Neuronal stem cell (in vitro differentiated cells): Measurements from ENCODE around the gene ADAD2.
A peak's percentile ranks its signal among the peaks of the same experiment; 100 is the strongest.

Source experiments
- DNase-seq: peaks from one replicate; pipeline ENCODE4 v3.0.0-alpha.2; 2013; ENCODE audit warnings: low spot score
- H2AFZ ChIP-seq: one replicate; pipeline ENCODE4 v1.6.1; 2013; ENCODE audit warnings: mild to moderate bottlenecking, low read length, inconsistent platforms
- H2AK5ac ChIP-seq: 2 replicates; pipeline ENCODE4 v1.6.1; 2013; ENCODE audit warnings: low read depth, mild to moderate bottlenecking, inconsistent platforms, low read length, moderate library complexity, mixed read lengths
- H2BK120ac ChIP-seq: 2 replicates; pipeline ENCODE4 v1.6.1; 2013; ENCODE audit warnings: low read depth, mild to moderate bottlenecking, inconsistent platforms, low read length, moderate library complexity, mixed read lengths
- H2BK12ac ChIP-seq: one replicate; pipeline ENCODE4 v1.6.1; 2013; ENCODE audit warnings: low read length, inconsistent platforms
- H2BK15ac ChIP-seq: 2 replicates; pipeline ENCODE4 v1.6.1; 2013; ENCODE audit warnings: mild to moderate bottlenecking, low read length, inconsistent platforms, mixed read lengths
- H2BK5ac ChIP-seq: one replicate; pipeline ENCODE4 v1.6.1; 2013; ENCODE audit warnings: inconsistent platforms, mild to moderate bottlenecking, low read length, moderate library complexity
- H3K14ac ChIP-seq: one replicate; pipeline ENCODE4 v1.6.1; 2013; ENCODE audit warnings: low read length, inconsistent platforms
- H3K18ac ChIP-seq: 2 replicates; pipeline ENCODE4 v1.6.1; 2013; ENCODE audit warnings: low read length, inconsistent platforms
- H3K23ac ChIP-seq: 2 replicates; pipeline ENCODE4 v1.6.1; 2013; ENCODE audit warnings: low read depth, mild to moderate bottlenecking, mixed read lengths, low read length, inconsistent platforms; ENCODE audit not compliant: poor library complexity
- H3K27ac ChIP-seq: replicated peaks from 3 replicates; pipeline ENCODE4 v1.5.1; 2013; ENCODE audit warnings: low read length, inconsistent platforms
- H3K27me3 ChIP-seq, 3 experiments: 2 replicates each; pipeline ENCODE4 v1.6.1; 2013; ENCODE audit warnings: low read length in 3 of 3, mild to moderate bottlenecking in 2 of 3, inconsistent platforms in 1 of 3, low read depth in 1 of 3, mixed read lengths in 1 of 3, moderate library complexity in 1 of 3; ENCODE audit not compliant: control insufficient read depth in 3 of 3, insufficient read depth in 3 of 3
- H3K36me3 ChIP-seq, 2 donors: replicated peaks in 1 of 2; 2 replicates each; pipeline ENCODE4 v1.6.1; 2013; ENCODE audit warnings: low read length in 2 of 2; ENCODE audit not compliant: control insufficient read depth in 2 of 2, insufficient read depth in 2 of 2
- H3K4ac ChIP-seq: 2 replicates; pipeline ENCODE4 v1.6.1; 2013; ENCODE audit warnings: inconsistent platforms, mild to moderate bottlenecking, low read length, moderate library complexity
- H3K4me1 ChIP-seq, 2 donors: 1 replicate in 1 of 2; 2 replicates in 1 of 2; pipeline ENCODE4 v1.6.1; 2013; ENCODE audit warnings: low read length in 2 of 2, low read depth in 1 of 2; ENCODE audit not compliant: control insufficient read depth in 2 of 2, insufficient read depth in 1 of 2
- H3K4me2 ChIP-seq: one replicate; pipeline ENCODE4 v1.6.1; 2013; ENCODE audit warnings: mild to moderate bottlenecking, low read length, inconsistent platforms; ENCODE audit not compliant: insufficient read depth, poor library complexity, severe bottlenecking
- H3K4me3 ChIP-seq, 2 donors: 2 replicates each; pipeline ENCODE4 v1.5.1; 2013; ENCODE audit warnings: low read length in 2 of 2, mild to moderate bottlenecking in 2 of 2, inconsistent platforms in 1 of 2, moderate library complexity in 1 of 2
- H3K79me1 ChIP-seq: one replicate; pipeline ENCODE4 v1.6.1; 2013; ENCODE audit warnings: low read depth, mild to moderate bottlenecking, inconsistent platforms, low read length, moderate library complexity
- H3K9ac ChIP-seq: one replicate; pipeline ENCODE4 v1.6.1; 2013; ENCODE audit warnings: mild to moderate bottlenecking, low read depth, low read length, inconsistent platforms; ENCODE audit not compliant: poor library complexity
- H3K9me3 ChIP-seq, 2 donors: replicated peaks in 1 of 2; 2 replicates each; pipeline versions ENCODE3 to v1.6.1; 2013; ENCODE audit warnings: low read length in 2 of 2, mild to moderate bottlenecking in 2 of 2, inconsistent platforms in 1 of 2, low read depth in 1 of 2, mixed read lengths in 1 of 2, moderate library complexity in 1 of 2; ENCODE audit not compliant: control insufficient read depth in 2 of 2, insufficient read depth in 1 of 2
- H4K8ac ChIP-seq: one replicate; pipeline ENCODE4 v1.6.1; 2013; ENCODE audit warnings: low read depth, mild to moderate bottlenecking, inconsistent platforms, low read length, moderate library complexity
- H4K91ac ChIP-seq: one replicate; pipeline ENCODE4 v1.6.1; 2013; ENCODE audit warnings: low read length, low read depth, mild to moderate bottlenecking, inconsistent platforms; ENCODE audit not compliant: poor library complexity
- WGBS, 2 donors: extraction: QIAGEN DNeasy Blood & Tissue Kit; methylation state at CpG; one replicate each; pipeline ENCODE4 v1.1.7; 2013; ENCODE audit warnings: missing lambda C conversion rate in 2 of 2, mixed read lengths in 1 of 2; ENCODE audit not compliant: insufficient read length in 2 of 2, insufficient replicate concordance in 1 of 2; ENCODE audit errors: extremely low coverage in 2 of 2; 5-methylcytosine and 5-hydroxymethylcytosine counted together

Gene ADAD2

GRCh38 chr16:84182680-84183571 is 8.0 kb upstream of the ADAD2 start:
- no CpG with 5 or more reads among the region's 26 CpGs for WGBS, 2 donors
- no peaks in the 10 kb centered on the region for H3K27me3 ChIP-seq

GRCh38 chr16:84183572-84183875 is 7.4 kb upstream of the ADAD2 start:
- no peak overlapping the region for H3K18ac ChIP-seq
- H3K27me3 ChIP-seq, result no peaks in the 10 kb centered on the region
- H2BK120ac ChIP-seq, result no peak overlapping the region
- H3K27ac ChIP-seq, result no peak overlapping the region
- H2AK5ac ChIP-seq, result no peak overlapping the region
- no peak overlapping the region for H3K4me2 ChIP-seq
- H2AFZ ChIP-seq, result no peak overlapping the region
- H3K23ac ChIP-seq, result peak overlapping the region; percentile 49
- H3K9ac ChIP-seq, result no peak overlapping the region
- H2BK15ac ChIP-seq, result no peak overlapping the region
- DNase-seq, result no peak
- H3K4ac ChIP-seq, result no peak overlapping the region
- peaks cover 16% of the 10 kb centered on the region for H3K79me1 ChIP-seq
- no peak overlapping the region for H2BK5ac ChIP-seq
- H4K91ac ChIP-seq, result no peak overlapping the region
- peaks cover 37 to 69% of the 10 kb centered on the region in 2 donors for H3K36me3 ChIP-seq
- no peak overlapping the region for H2BK12ac ChIP-seq
- peaks cover 3 to 4% of the 10 kb centered on the region in 2 donors for H3K4me1 ChIP-seq
- H3K4me3 ChIP-seq, result no peak overlapping the region
- H4K8ac ChIP-seq, result no peak overlapping the region
- no peak overlapping the region for H3K14ac ChIP-seq
- WGBS, 2 donors, result no CpG with 5 or more reads among the region's 5 CpGs
- no peaks in the 10 kb centered on the region for H3K9me3 ChIP-seq

More at GRCh38 chr16:84182680-84183571, 8.0 kb upstream of the ADAD2 start:
- Histone ChIP-seq H3K36me3 (peaks cover 43 to 75% of the 10 kb centered on the region in 2 donors), H3K9ac (no peak overlapping the region), H4K91ac (no peak overlapping the region), H3K4me3 (no peak overlapping the region), H2BK5ac (no peak overlapping the region), H3K9me3 (no peaks in the 10 kb centered on the region), H3K4ac (no peak overlapping the region), H2AK5ac (no peak overlapping the region), H3K27ac (no peak overlapping the region), H3K4me1 (peaks cover 3 to 4% of the 10 kb centered on the region in 2 donors), H4K8ac (no peak overlapping the region), H3K23ac (peak overlapping the region; percentile 49), H3K18ac (no peak overlapping the region), H2BK12ac (no peak overlapping the region), H2BK15ac (no peak overlapping the region), H3K4me2 (no peak overlapping the region), H2BK120ac (no peak overlapping the region), H2AFZ (no peak overlapping the region), H3K14ac (no peak overlapping the region), H3K79me1 (peaks cover 16% of the 10 kb centered on the region)
- DNase-seq, result no peak

GRCh38 chr16:84183911-84184591 is 6.9 kb upstream of the ADAD2 start:
- no peak overlapping the region for H3K27ac ChIP-seq
- H4K91ac ChIP-seq, result no peak overlapping the region
- no peak overlapping the region for H4K8ac ChIP-seq
- H2BK120ac ChIP-seq, result no peak overlapping the region
- H3K23ac ChIP-seq, result no peak overlapping the region
- no peak overlapping the region for H3K14ac ChIP-seq
- H2AFZ ChIP-seq, result no peak overlapping the region
- no peak overlapping the region for H2BK15ac ChIP-seq
- no peak overlapping the region for H2BK12ac ChIP-seq
- H2BK5ac ChIP-seq, result no peak overlapping the region
- H2AK5ac ChIP-seq, result no peak overlapping the region
- H3K36me3 ChIP-seq, result peaks cover 35 to 64% of the 10 kb centered on the region in 2 donors
- H3K18ac ChIP-seq, result no peak overlapping the region
- no peak for DNase-seq
- H3K4me2 ChIP-seq, result no peak overlapping the region
- H3K9me3 ChIP-seq, result no peaks in the 10 kb centered on the region
- peaks cover 3 to 4% of the 10 kb centered on the region in 2 donors for H3K4me1 ChIP-seq
- H3K79me1 ChIP-seq, result peaks cover 16% of the 10 kb centered on the region
- H3K4ac ChIP-seq, result no peak overlapping the region
- no peak overlapping the region for H3K9ac ChIP-seq
- no CpG with 5 or more reads among the region's 11 CpGs for WGBS, 2 donors
- no peaks in the 10 kb centered on the region for H3K27me3 ChIP-seq
- no peak overlapping the region for H3K4me3 ChIP-seq

GRCh38 chr16:84184775-84185174 is 6.2 kb upstream of the ADAD2 start:
- Histone ChIP-seq H3K27me3 (no peaks in the 10 kb centered on the region), H3K9me3 (no peaks in the 10 kb centered on the region), H2AK5ac (no peak overlapping the region), H3K4me2 (no peak overlapping the region), H4K8ac (no peak overlapping the region), H3K23ac (no peak overlapping the region), H3K4me3 (peak overlapping the region in 1 of 2 donors; percentile 18), H3K18ac (no peak overlapping the region), H3K27ac (no peak overlapping the region), H2BK12ac (no peak overlapping the region), H2BK120ac (no peak overlapping the region), H2BK15ac (no peak overlapping the region), H3K79me1 (peaks cover 16% of the 10 kb centered on the region), H3K9ac (no peak overlapping the region), H3K36me3 (peaks cover 35 to 56% of the 10 kb centered on the region in 2 donors), H2BK5ac (no peak overlapping the region), H3K14ac (no peak overlapping the region), H3K4me1 (peaks cover 3 to 4% of the 10 kb centered on the region in 2 donors), H4K91ac (no peak overlapping the region), H2AFZ (no peak overlapping the region), H3K4ac (no peak overlapping the region)
- no peak for DNase-seq
- no CpG with 5 or more reads among the region's 10 CpGs for WGBS, 2 donors
